HepG2 (cell line): ENCODE data around the gene POLD3. TPM values are rescaled to one million over a fixed set of nuclear protein-coding genes. Genes with fewer than 3 reads are reported as not detected.

Source experiments
- KDM1A ChIP-seq: IDR thresholded peaks from 2 replicates; pipeline ENCODE4 v1.6.1; 2016; ENCODE audit warnings: missing compliant biosample characterization
- KLF16 ChIP-seq, 2 experiments: sonication (generic) in 1 of 2; formaldehyde crosslinking in 1 of 2; IDR thresholded peaks; 2 replicates each; pipeline versions ENCODE4 v1.6.1 to v1.8.0; 2016 to 2023; ENCODE audit warnings: missing genetic modification reagents in 2 of 2, missing compliant biosample characterization in 1 of 2
- KLF9 ChIP-seq: IDR thresholded peaks from 2 replicates; pipeline ENCODE4 v1.6.1; 2016; ENCODE audit warnings: low read depth
- MTA1 ChIP-seq: sonication (generic); formaldehyde crosslinking; IDR thresholded peaks from 2 replicates; pipeline ENCODE4 v1.4.0; 2020; ENCODE audit warnings: missing genetic modification reagents, mild to moderate bottlenecking, borderline replicate concordance
- RAD51 ChIP-seq: fragments of 450-650 bp; IDR thresholded peaks from 2 replicates; pipeline ENCODE4 v1.6.1; 2016; ENCODE audit warnings: borderline replicate concordance
- RBM39 ChIP-seq: fragments of 200-400 bp; formaldehyde crosslinking; IDR thresholded peaks from one replicate; pipeline ENCODE4 v1.6.1; 2018; ENCODE audit warnings: antibody characterized with exemption, mild to moderate bottlenecking, low read depth, low read length; ENCODE audit not compliant: poor library complexity, severe bottlenecking
- RFXANK ChIP-seq: IDR thresholded peaks from 2 replicates; pipeline ENCODE4 v1.6.1; 2016
- SATB2 ChIP-seq: sonication (generic); formaldehyde crosslinking; IDR thresholded peaks from 2 replicates; pipeline ENCODE4 v1.5.0; 2020; ENCODE audit warnings: missing genetic modification reagents
- SCMH1 ChIP-seq: sonication (generic); formaldehyde crosslinking; IDR thresholded peaks from 2 replicates; pipeline ENCODE4 v1.9.0; 2021; ENCODE audit warnings: missing genetic modification reagents, mild to moderate bottlenecking, borderline replicate concordance
- SUZ12 ChIP-seq: fragments of 150-350 bp; IDR thresholded peaks from 2 replicates; pipeline ENCODE4 v1.6.1; 2014; ENCODE audit warnings: low read depth, low read length
- ZNF33B ChIP-seq: sonication (generic); formaldehyde crosslinking; IDR thresholded peaks from 2 replicates; pipeline ENCODE4 v1.5.1; 2020; ENCODE audit warnings: mild to moderate bottlenecking, missing genetic modification reagents
- ZNF431 ChIP-seq: sonication (generic); formaldehyde crosslinking; IDR thresholded peaks from 2 replicates; pipeline ENCODE4 v1.9.0; 2022; ENCODE audit warnings: missing genetic modification reagents, low read depth, mild to moderate bottlenecking, borderline replicate concordance
- ZNF720 ChIP-seq: sonication (generic); formaldehyde crosslinking; IDR thresholded peaks from 2 replicates; pipeline ENCODE4 v1.4.0; 2020; ENCODE audit warnings: missing genetic modification reagents
- ZNF782 ChIP-seq: sonication (generic); formaldehyde crosslinking; IDR thresholded peaks from 2 replicates; pipeline ENCODE4 v1.4.0; 2020; ENCODE audit warnings: missing genetic modification reagents, mild to moderate bottlenecking, borderline replicate concordance
- polyA plus RNA-seq, 8 experiments: library from polyadenylated mRNA; depleted of rRNA in 3 of 8; stranded (reverse) in 7 of 8; unstranded in 1 of 8; fragments of >200 nt; fragmentation: Illumina TruSeq in 4 of 8; extraction: Trizol in 4 of 8; gene quantifications; 2 replicates each; pipeline versions ENCODE4 v1.2.1 to v1.2.3, GENCODE V29; 2011 to 2016; ENCODE audit warnings: low read depth in 4 of 8, missing spikeins in 1 of 8, mixed read lengths in 1 of 8; ENCODE audit not compliant: insufficient read depth in 1 of 8
- total RNA-seq, 5 experiments: library from RNA; depleted of rRNA; stranded (reverse); fragments of >200 nt; fragmentation: Illumina TruSeq; extraction: Trizol; gene quantifications; 2 replicates each; pipeline ENCODE4 v1.2.3, GENCODE V29; 2016; ENCODE audit warnings: low read depth in 1 of 5
- TF ChIP-seq, protein P1 (sequence below): sonication (generic); formaldehyde crosslinking; IDR thresholded peaks from 2 replicates; pipeline ENCODE4 v1.4.0; 2020; ENCODE audit warnings: mild to moderate bottlenecking, missing genetic modification reagents
- TF ChIP-seq, protein P2 (sequence below): IDR thresholded peaks from 2 replicates; pipeline ENCODE4 v1.6.1; 2012; ENCODE audit warnings: low read depth, low read length, improper control_type of control experiment
- TF ChIP-seq, protein P3 (sequence below): sonication (generic); formaldehyde crosslinking; conservative IDR thresholded peaks from 2 replicates; pipeline ENCODE4 v1.4.0; 2020; ENCODE audit warnings: missing genetic modification reagents

Gene POLD3
- total and polyA plus RNA-seq, 2 of the 13 experiments (the other 11 are each of a cell fraction or from before 2014, with no cell fraction given): 6.3 to 18.9 TPM

DNA sequence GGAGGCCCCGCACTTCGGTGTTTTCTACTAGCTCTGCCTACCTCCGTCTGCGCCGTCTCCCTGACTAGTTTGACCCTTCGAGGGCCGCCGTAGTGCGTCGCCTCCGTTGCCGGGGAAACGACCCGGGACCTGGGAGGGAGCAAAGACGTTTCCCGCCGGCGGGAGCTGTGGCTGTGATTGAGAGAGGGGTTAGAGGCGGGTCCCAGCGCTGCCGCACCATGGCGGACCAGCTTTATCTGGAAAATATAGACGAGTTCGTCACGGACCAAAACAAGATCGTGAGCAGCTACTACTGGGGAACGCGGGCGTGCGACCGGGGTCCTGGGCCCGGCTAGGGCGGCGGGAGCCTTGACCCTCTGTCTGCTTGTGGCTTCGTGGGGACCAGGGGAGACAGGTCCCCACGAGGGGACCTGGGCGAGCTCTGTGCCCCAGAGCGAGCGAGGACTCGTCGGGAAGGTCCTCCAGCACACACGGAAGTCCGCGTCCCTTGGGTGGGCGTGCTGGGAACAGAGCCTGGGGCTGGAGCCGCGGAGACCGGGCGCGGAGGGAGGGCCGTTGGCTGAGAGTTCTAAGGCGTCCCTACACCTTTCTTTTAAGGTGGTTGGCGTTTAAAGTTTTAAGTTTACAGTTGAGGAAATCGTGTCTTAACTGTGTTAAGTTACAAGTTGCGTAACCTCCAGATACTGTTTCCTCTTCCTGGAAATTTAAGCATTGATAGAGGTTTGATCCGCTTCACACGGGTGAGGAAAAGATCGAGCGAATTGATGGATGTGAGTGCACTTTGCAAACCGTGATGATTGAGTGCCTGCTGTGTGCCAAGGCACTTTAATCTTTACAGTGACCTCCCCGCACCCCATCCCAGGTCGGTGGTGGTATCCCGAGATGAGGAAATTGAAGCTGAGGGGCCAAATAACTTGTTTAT is at the start of gene POLD3 (continued):
- TF ChIP-seq, protein P1, sequence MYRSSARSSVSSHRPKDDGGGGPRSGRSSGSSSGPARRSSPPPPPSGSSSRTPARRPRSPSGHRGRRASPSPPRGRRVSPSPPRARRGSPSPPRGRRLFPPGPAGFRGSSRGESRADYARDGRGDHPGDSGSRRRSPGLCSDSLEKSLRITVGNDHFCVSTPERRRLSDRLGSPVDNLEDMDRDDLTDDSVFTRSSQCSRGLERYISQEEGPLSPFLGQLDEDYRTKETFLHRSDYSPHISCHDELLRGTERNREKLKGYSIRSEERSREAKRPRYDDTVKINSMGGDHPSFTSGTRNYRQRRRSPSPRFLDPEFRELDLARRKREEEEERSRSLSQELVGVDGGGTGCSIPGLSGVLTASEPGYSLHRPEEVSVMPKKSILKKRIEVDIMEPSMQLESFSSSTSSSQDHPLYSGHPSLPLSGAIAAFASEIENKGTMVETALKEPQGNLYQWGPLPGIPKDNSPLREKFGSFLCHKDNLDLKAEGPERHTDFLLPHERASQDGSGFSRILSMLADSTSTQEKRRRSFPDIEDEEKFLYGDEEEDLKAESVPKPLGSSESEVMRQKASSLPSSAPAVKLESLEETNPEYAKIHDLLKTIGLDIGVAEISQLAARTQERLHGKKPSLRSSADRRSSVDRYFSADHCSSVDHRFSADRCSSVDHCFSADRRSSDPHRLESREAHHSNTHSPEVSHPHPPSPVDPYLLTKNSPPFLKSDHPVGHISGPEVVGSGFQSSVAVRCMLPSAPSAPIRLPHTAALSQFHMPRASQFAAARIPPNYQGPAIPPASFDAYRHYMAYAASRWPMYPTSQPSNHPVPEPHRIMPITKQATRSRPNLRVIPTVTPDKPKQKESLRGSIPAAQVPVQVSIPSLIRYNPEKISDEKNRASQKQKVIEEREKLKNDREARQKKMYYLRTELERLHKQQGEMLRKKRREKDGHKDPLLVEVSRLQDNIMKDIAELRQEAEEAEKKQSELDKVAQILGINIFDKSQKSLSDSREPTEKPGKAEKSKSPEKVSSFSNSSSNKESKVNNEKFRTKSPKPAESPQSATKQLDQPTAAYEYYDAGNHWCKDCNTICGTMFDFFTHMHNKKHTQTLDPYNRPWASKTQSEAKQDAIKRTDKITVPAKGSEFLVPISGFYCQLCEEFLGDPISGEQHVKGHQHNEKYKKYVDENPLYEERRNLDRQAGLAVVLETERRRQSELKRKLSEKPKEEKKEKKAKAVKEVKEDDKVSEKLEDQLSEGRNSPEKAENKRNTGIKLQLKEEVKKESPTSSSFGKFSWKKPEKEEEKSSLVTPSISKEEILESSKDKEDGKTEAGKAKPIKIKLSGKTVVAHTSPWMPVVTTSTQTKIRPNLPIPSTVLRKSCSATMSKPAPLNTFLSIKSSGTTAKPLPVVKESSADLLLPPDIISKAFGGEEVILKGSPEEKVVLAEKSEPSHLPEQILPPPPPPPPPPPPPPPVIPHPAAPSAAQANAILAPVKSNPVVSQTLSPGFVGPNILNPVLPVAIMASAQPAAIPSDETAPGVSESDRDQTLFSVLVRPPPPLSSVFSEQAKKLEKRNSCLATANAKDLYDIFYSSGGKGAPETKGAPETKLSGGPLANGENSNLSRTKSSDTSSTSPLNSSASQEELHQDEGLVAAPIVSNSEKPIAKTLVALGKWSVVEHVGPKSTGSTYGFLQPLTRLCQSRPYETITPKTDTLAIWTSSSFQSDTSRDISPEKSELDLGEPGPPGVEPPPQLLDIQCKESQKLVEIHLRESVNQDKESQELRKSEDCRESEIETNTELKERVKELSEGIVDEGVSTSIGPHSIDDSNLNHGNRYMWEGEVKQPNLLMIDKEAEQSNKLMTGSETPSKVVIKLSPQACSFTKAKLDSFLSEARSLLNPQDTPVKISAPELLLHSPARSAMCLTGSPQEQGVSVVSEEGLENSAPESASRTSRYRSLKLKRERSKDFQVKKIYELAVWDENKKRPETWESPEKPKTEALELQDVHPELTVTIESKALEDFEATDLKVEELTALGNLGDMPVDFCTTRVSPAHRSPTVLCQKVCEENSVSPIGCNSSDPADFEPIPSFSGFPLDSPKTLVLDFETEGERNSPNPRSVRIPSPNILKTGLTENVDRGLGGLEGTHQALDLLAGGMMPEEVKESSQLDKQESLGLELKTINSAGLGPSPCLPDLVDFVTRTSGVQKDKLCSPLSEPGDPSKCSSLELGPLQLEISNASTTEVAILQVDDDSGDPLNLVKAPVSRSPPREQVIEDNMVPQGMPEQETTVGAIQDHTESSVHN (CRISPR knock-in tag): no peak
- TF ChIP-seq RFXANK (CRISPR knock-in tag) (no peak), ZNF720 (CRISPR knock-in tag) (no peak), MTA1 (CRISPR knock-in tag) (no peak; the same call in 1 of the 2 replicates), KLF16 (CRISPR knock-in tag; IDR thresholded peaks at IDR 0.05) (peak in 1 of 2 experiments; percentile 75; a peak in 1 of 4 replicates), ZNF431 (CRISPR knock-in tag) (no peak), SCMH1 (CRISPR knock-in tag) (no peak), SATB2 (CRISPR knock-in tag) (0 out of 2 replicates have a peak, but pooled peaks have one; percentile 10), ZNF782 (no peak), ZNF33B (CRISPR knock-in tag) (0 out of 2 replicates have a peak, but pooled peaks have one; percentile 73), RAD51 (no peak), RBM39 (no peak), SUZ12 (no peak), KLF9 (no peak), KDM1A (CRISPR knock-in tag) (no peak)
- TF ChIP-seq, protein P2, sequence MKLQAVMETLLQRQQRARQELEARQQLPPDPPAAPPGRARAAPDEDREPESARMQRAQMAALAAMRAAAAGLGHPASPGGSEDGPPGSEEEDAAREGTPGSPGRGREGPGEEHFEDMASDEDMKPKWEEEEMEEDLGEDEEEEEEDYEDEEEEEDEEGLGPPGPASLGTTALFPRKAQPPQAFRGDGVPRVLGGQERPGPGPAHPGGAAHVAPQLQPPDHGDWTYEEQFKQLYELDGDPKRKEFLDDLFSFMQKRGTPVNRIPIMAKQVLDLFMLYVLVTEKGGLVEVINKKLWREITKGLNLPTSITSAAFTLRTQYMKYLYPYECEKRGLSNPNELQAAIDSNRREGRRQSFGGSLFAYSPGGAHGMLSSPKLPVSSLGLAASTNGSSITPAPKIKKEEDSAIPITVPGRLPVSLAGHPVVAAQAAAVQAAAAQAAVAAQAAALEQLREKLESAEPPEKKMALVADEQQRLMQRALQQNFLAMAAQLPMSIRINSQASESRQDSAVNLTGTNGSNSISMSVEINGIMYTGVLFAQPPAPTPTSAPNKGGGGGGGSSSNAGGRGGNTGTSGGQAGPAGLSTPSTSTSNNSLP: 0 out of 2 replicates have a peak, but pooled peaks have one; percentile 10
- TF ChIP-seq, protein P3, sequence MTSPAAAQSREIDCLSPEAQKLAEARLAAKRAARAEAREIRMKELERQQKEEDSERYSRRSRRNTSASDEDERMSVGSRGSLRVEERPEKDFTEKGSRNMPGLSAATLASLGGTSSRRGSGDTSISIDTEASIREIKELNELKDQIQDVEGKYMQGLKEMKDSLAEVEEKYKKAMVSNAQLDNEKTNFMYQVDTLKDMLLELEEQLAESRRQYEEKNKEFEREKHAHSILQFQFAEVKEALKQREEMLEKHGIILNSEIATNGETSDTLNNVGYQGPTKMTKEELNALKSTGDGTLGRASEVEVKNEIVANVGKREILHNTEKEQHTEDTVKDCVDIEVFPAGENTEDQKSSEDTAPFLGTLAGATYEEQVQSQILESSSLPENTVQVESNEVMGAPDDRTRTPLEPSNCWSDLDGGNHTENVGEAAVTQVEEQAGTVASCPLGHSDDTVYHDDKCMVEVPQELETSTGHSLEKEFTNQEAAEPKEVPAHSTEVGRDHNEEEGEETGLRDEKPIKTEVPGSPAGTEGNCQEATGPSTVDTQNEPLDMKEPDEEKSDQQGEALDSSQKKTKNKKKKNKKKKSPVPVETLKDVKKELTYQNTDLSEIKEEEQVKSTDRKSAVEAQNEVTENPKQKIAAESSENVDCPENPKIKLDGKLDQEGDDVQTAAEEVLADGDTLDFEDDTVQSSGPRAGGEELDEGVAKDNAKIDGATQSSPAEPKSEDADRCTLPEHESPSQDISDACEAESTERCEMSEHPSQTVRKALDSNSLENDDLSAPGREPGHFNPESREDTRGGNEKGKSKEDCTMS (CRISPR knock-in tag): no peak
